Measurements from ENCODE around the gene MED9.

Gene MED9

DNA sequence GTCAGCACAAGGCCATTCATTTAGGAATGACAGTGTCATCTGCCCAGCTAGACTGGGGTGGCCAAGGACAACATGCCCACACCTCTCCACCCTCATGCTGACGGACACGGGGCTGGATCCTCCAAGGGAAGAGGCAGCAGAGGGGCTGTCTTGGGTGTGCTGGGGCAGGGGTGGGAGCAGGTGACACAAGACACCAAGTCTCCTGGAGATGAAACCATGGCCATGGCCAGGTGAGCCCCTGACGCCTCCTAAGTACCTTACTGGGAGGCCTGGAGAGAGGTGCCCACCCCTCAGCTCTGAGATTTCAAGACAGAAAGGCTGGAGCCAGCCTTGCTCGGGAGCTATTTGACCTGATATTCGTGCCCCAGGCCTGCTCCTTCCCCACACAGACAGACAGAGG, 28.4 kb downstream of the MED9 start:
- no peak for DNase-seq

GRCh38 chr17:17505610-17506171, 28.9 kb downstream of the MED9 start:
- DNase-seq = no peak

- no peak for DNase-seq
Measured at GRCh38 chr17:17506181-17506741, 29.5 kb downstream of the MED9 start.

GRCh38 chr17:17506893-17507464, 30.2 kb downstream of the MED9 start:
- DNase-seq = no peak

- no peak for DNase-seq
Measured at GRCh38 chr17:17507465-17508011, 30.7 kb downstream of the MED9 start.

GRCh38 chr17:17508019-17508535, 31.3 kb downstream of the MED9 start:
- no peak for DNase-seq

DNA sequence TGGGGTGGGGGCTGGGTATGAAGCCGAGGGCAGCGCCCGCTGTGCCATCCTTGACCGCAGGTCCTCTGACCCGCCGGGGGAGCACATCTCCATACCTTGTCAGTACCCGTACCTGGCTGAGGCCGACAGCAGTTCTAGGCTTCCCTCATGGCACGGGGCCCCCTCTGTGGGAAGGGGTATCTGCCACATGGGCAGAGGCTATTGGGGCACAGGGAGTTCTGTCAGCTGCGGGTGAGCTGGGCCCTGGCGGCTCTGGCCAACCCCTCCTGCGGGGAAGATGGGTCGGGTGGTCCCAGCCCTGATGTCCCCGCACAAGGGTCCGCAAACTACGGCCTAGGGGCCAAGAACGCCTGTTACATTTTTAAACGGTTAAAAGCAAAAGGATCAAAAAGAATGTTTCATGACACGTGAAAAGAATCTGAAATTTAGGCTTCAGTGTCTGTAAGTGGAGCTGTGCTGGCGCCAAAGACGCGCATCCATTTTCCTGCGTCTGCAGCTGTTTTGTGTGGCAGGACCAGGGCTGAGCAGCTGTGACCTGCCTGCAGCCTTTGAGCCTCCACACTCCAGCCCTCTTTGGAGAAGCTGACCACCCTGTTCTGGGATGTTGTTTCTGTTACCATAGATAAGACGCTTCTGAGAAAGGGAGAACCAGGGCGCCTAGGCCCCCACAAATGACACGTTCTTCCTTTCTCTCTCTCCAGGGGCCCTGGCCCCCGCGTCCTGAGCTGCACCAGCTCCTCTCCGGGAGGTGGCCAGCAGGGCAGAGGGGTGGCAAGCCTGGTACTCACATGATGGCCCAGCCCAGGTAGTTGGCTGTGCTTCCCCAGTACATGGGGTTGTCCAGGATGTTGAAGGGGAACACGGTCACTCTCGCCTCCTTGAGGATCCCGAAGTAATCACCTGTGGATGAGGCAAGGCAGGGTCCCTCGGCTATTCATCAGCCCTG, 32.1 kb downstream of the MED9 start:
- no peak for DNase-seq

- DNase-seq = no peak
Measured at GRCh38 chr17:17509601-17510425, 33.0 kb downstream of the MED9 start.

DNA sequence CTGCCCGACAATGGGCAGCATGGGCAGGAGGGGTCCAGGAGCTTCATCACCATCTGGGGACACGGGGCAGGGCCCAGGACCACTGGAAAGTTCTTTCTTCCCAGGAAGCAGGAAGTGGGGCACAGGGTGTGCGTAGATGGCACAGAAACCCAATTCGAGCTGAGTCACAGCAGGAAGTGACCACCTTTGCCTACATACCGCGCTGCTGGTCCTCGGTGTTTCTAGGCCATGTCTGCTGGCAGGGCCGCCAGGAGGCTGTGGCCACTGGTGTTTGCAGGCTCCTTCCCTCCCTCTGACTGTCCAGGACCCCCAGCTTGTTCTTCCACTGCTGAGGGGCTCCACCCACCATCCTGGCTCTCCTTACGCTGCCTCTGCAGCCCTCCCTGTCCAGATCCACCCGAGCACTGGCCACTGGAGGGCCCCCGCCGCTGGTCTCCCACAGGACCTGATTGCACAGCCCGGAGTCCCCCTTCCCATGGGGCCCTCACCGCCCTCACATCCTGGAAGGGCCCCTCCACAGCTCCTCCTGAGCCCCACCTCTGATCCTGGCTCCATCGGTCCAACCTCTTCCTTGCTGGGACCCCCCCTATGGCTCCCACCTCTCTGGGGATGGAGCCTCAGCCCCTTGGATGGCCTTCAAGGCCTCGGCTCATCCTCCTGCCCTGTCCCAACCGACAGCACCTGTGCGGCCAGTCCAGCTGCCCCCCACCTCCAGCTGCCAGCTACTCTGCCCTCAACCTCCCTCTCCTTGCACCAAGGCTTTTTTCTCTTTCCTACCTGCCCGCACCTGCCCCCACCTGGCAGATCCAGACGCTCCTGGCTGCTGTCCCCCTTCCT, 33.9 kb downstream of the MED9 start:
- DNase-seq = no peak

DNA sequence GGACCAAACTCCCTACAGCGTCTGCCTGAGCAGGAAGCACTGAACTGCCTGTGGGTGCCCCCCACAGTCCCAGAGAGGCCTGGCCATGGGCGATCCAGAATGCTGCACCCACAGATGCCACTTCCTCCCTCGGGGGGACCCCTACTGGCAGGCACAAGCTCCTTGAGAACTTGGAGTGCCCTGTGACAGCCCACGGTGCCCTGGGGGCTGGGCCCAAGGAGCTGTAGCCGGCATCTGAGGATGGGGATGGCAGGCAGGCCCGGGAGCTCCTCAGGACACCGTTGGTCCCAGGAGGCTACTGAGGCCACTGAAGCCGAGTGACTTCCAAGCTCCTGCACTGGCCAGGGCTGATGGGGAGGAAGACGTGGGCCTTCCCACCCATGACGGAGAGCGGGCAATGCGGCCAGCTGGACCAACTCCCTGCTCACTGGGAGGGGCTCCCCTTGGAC, 34.5 kb downstream of the MED9 start:
- DNase-seq = no peak

DNA sequence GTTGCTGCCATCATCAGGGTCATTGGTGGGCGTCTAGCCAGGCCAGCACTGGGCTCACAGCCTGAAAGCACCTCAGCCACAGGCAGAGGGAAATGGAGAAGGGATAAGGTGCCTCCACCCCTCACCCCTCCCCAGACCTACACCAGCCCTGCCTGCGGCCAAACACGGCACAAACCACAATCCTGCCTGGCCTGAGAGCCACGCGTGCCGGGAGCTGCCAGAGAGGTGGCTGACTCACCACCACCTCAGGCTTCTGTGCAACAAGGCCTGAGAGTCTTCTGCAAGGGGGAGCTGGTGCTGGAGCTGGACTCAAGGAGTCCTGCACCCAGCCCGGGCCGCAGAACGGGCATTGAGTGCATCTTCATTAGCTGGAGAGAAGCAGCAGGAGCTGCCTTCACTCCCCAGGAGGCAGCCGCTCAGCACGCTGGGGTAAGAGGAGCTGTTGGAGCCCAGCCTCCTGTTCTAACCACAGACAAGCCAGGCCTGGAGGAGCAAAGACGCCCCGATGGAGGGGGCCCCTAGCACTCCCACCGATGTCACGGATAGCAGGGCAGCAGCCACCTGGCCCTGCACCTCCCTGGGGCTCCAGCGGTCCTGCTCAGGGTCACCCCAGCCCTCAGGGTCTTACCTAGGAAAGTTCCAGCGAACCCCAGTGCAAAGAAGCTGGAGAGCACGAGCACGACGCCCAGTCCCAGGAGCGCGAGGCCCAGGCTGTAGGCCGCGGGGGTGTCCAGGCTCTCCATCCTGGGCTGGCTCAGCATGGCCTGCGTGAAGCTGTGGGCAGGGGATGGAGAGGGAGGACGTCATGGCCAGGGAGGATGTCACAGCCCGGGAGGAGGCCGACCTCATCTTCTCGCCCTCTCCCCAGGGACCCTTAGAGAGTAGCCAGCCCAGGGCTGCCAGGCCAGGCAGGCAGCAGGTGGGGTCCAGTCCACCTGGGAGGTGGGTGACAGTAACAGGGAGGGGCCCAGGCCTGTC, 35.4 kb downstream of the MED9 start:
- no peak for DNase-seq

DNA sequence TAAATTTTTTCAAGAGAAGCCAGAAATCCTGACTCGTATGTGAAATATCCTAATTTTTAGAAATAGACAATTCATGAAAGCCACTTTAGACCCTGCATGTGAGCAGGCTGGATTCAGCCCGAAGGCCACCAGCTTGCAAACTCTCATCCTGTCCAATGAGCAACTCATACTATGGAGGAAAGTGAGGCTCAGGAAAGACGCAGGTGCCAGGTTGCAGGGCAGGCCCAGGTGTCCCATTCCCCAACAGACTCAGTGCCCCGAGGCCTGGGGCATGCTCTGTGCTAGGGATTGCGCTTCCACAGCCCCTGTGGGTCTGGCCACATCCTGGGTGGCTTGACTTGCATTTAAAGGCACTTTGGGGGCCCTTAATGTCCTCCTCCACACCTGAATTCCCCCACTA, 36.1 kb downstream of the MED9 start:
- DNase-seq = no peak

GRCh38 chr17:17513626-17514025, 36.8 kb downstream of the MED9 start:
- no peak for DNase-seq

DNA sequence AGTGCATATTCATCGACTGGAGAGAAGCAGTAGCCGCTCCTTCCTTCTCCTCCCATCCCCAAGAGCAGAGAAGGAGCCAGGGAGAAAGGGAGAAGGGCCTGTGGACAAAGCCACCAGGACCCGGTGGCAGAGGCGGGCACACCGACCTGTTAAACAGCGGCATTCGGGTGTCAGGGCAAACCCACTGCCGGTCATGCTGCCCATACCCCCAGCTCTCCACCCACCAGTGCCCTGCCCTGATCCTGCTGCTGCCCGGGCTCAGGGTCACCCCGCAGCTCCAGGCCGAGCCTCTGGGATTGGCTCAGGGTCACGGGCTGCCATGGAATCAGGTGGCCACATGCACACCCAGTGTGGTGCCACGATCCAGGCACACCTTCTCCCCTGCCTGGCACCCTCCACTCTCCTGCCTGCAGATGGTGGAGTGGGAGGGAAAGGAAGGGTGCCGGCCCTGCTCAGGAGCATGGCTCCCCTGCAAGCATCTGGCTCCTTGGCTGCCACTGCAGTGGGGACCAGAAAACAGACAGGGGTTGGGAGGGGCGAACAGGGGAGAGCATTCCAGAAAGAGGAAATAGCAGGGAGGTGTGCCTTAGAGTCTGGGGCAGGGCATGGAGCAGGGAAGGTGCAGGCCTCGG, 37.7 kb downstream of the MED9 start:
- DNase-seq = no peak

- no peak for DNase-seq
Measured at GRCh38 chr17:17514993-17515933, 38.5 kb downstream of the MED9 start.

GRCh38 chr17:17515934-17516930, 39.4 kb downstream of the MED9 start:
- DNase-seq = no peak
